ENCODE measurements around the gene MAN2A2. TPM values are rescaled to one million over a fixed set of nuclear protein-coding genes. Genes with fewer than 3 reads are reported as not detected.
A peak's percentile ranks its signal among the peaks of the same experiment; 100 is the strongest.

The MAN2A2 gene
- total RNA-seq, 1 donor from 2014 or later, result 8.4 TPM

- no peak for TF ChIP-seq CTCF (IDR thresholded peaks at IDR 0.05; ENCODE audit: insufficient read depth, low read length, severe bottlenecking)
- DNase-seq (ENCODE audit: low read depth) (no peak), FAIRE-seq (no peak)
- Histone ChIP-seq H3K4me3 (ENCODE audit: low read depth, low read length) (no peak overlapping the region), H3K36me3 (ENCODE audit: control insufficient read depth, insufficient read depth, low read length) (peaks cover 42% of the 10 kb centered on the region), H3K27me3 (ENCODE audit: control insufficient read depth, insufficient read depth, low read length) (no peaks in the 10 kb centered on the region)
These were observed 44.0 kb downstream of the MAN2A2 start for GRCh38 chr15:90946941-90947576.

- DNase-seq (ENCODE audit: low read depth), result no peak
- no peak overlapping the region for H3K4me3 ChIP-seq (ENCODE audit: low read depth, low read length)
- no peak for FAIRE-seq
- no peaks in the 10 kb centered on the region for H3K27me3 ChIP-seq (ENCODE audit: control insufficient read depth, insufficient read depth, low read length)
- H3K36me3 ChIP-seq (ENCODE audit: control insufficient read depth, insufficient read depth, low read length), result peaks cover 37% of the 10 kb centered on the region
- no peak for TF ChIP-seq CTCF (IDR thresholded peaks at IDR 0.05; ENCODE audit: insufficient read depth, low read length, severe bottlenecking)
These were observed 44.7 kb downstream of the MAN2A2 start for GRCh38 chr15:90947577-90948357.

- Histone ChIP-seq H3K4me3 (ENCODE audit: low read depth, low read length) (no peak overlapping the region), H3K36me3 (ENCODE audit: control insufficient read depth, insufficient read depth, low read length) (peaks cover 38% of the 10 kb centered on the region), H3K27me3 (ENCODE audit: control insufficient read depth, insufficient read depth, low read length) (no peaks in the 10 kb centered on the region)
- DNase-seq (ENCODE audit: low read depth) (no peak), FAIRE-seq (no peak)
- TF ChIP-seq CTCF (IDR thresholded peaks at IDR 0.05; ENCODE audit: insufficient read depth, low read length, severe bottlenecking), result no peak
These were observed 45.4 kb downstream of the MAN2A2 start for GRCh38 chr15:90948506-90948905.

GRCh38 chr15:90949979-90950675 is 47.0 kb downstream of the MAN2A2 start:
- DNase-seq (ENCODE audit: low read depth) (no peak), FAIRE-seq (peak; percentile 60)
- peaks cover 30% of the 10 kb centered on the region for H3K36me3 ChIP-seq (ENCODE audit: control insufficient read depth, insufficient read depth, low read length)
- no peak overlapping the region for H3K4me3 ChIP-seq (ENCODE audit: low read depth, low read length)
- H3K27me3 ChIP-seq (ENCODE audit: control insufficient read depth, insufficient read depth, low read length), result no peaks in the 10 kb centered on the region
- TF ChIP-seq CTCF (IDR thresholded peaks at IDR 0.05; ENCODE audit: insufficient read depth, low read length, severe bottlenecking), result no peak

GRCh38 chr15:90950676-90951075 is 47.6 kb downstream of the MAN2A2 start:
- TF ChIP-seq CTCF (IDR thresholded peaks at IDR 0.05; ENCODE audit: insufficient read depth, low read length, severe bottlenecking), result no peak
- FAIRE-seq (no peak), DNase-seq (ENCODE audit: low read depth) (no peak)
- Histone ChIP-seq H3K4me3 (ENCODE audit: low read depth, low read length) (no peak overlapping the region), H3K36me3 (ENCODE audit: control insufficient read depth, insufficient read depth, low read length) (peaks cover 29% of the 10 kb centered on the region), H3K27me3 (ENCODE audit: control insufficient read depth, insufficient read depth, low read length) (no peaks in the 10 kb centered on the region)
